ENCODE results near the gene DLX1. TPM values are rescaled to one million over a fixed set of nuclear protein-coding genes. Genes with fewer than 3 reads are reported as not detected.

Gene DLX1
- total and polyA plus RNA-seq, 4 donors: 0.14 to 0.61 (median 0.29) TPM; not detected in 1

DNA sequence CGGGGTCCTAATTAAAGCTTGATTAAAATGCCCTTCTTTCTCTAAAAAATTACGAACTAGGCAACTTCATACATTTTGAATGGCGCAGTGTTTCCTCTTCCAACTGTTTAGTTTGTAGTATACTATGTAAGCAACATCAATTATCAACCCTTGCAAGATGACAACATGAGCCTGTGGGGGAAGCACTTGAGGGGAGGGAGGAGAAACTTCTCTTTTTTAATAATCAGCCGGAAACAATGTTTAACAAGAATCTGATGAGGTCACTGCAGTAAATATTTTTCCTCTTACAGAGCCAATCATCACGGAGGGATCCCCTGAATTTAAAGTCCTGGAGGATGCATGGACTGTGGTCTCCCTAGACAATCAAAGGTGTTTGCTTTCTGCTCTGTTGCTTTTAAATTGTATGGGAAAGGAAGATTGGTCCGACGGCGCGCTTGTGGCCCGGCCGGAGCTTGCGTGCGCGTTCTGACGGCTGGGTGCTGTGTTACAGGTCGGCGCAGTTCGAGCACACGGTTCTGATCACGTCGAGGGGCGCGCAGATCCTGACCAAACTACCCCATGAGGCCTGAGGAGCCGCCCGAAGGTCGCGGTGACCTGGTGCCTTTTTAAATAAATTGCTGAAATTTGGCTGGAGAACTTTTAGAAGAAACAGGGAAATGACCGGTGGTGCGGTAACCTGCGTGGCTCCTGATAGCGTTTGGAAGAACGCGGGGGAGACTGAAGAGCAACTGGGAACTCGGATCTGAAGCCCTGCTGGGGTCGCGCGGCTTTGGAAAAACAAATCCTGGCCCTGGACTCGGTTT is 5.3 kb upstream of the DLX1 start:
- peaks cover 86% of the 10 kb centered on the region for H3K27me3 ChIP-seq (ENCODE audit: control insufficient read depth, insufficient read depth, low read length)
- peaks cover 28% of the 10 kb centered on the region for H3K4me1 ChIP-seq (ENCODE audit: control insufficient read depth, insufficient read depth, low read length)
- H3K27ac ChIP-seq (ENCODE audit: low read depth, low read length): no peak overlapping the region
- DNase-seq (ENCODE audit: low read depth in 4 of 6, low spot score in 6 of 6): peak in 2 of 6 donors; percentile 7 to 14
- no peaks in the 10 kb centered on the region for H3K36me3 ChIP-seq (ENCODE audit: control insufficient read depth, insufficient read depth, low read length)
- no peak overlapping the region for H3K4me3 ChIP-seq (ENCODE audit: low read depth, low read length)
- H3K9me3 ChIP-seq (ENCODE audit: control insufficient read depth, insufficient read depth, low read length): no peaks in the 10 kb centered on the region
- 5% methylated on average over 29 of the region's 38 CpGs for WGBS (ENCODE audit: insufficient coverage)

DNA sequence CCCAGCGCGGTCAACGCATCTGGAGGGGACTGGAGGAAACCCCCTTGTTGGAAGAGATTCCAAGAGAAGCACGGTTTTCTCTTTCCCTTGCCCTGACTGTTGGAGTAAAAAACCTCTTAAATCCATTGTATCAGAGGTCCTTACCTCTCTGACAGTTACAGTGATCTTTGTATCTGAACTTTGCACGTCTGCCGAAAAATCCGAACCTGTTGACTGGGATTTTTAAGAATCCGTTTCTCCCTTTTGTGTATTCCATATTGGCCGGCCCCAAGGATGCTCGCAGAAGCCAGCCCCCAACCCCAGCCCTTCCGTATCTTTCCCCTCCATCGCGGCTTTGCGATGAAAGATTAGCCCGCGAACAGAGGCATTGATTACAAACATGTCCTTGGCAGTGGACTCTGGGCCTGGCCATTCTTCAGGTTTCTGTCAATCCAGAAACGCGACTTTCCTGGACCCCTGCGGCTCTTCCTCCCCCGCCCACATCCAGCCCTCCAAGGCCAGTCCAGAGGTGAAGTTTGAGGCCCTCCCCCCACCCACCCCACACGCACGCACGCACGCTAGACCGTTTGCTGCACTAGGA is 4.6 kb upstream of the DLX1 start:
- Histone ChIP-seq H3K27ac (ENCODE audit: low read depth, low read length) (no peak overlapping the region), H3K4me1 (ENCODE audit: control insufficient read depth, insufficient read depth, low read length) (peaks cover 34% of the 10 kb centered on the region), H3K36me3 (ENCODE audit: control insufficient read depth, insufficient read depth, low read length) (no peaks in the 10 kb centered on the region), H3K9me3 (ENCODE audit: control insufficient read depth, insufficient read depth, low read length) (no peaks in the 10 kb centered on the region), H3K4me3 (ENCODE audit: low read depth, low read length) (no peak overlapping the region), H3K27me3 (ENCODE audit: control insufficient read depth, insufficient read depth, low read length) (peaks cover 88% of the 10 kb centered on the region)
- WGBS (ENCODE audit: insufficient coverage): 2% methylated on average over 24 of the region's 25 CpGs
- peak in 2 of 6 donors; percentile 13 to 22 for DNase-seq (ENCODE audit: low read depth in 4 of 6, low spot score in 6 of 6)

DNA sequence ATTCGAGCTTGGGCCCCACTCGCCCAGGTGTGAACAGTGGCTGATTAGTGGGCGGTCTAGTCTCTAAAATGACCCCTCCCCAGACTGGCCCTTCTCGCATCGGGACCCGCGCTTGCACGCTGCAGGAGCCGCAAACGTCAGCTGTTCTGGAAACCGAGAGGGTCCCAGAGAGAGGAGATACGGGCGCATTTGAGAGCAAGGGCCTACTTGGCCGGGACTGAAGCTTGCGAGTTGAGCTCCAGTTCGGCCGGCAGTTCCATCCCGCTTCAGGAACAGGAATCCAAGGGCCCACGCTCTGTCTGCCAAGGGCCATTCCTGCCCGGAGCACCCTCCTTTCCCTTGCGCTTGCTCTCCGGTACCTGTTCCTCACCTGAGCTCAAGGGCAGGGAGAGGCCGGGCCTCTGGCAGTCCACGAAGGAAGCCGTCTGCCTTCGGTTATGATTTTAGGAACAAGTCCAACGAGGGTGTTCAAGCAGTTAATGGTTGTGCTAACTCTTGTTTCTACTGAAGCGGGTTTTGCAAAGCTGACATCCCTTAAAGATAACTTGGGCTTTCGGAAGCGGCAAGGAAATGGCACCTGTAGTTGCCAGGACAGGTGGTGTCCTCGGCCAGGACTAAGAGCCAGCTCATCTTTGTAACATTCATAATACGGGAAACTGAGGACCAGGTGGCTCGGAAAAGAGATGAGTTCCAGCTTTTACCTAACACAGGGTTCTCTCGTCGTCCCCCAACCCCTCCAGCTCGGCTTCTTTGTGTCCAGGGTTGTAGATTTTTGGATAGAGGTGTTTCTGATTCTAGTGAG is 3.9 kb upstream of the DLX1 start:
- no peaks in the 10 kb centered on the region for H3K9me3 ChIP-seq (ENCODE audit: control insufficient read depth, insufficient read depth, low read length)
- H3K36me3 ChIP-seq (ENCODE audit: control insufficient read depth, insufficient read depth, low read length): no peaks in the 10 kb centered on the region
- H3K27ac ChIP-seq (ENCODE audit: low read depth, low read length): no peak overlapping the region
- DNase-seq (ENCODE audit: low read depth in 4 of 6, low spot score in 6 of 6): peak in 2 of 6 donors; percentile 9 to 21
- H3K4me1 ChIP-seq (ENCODE audit: control insufficient read depth, insufficient read depth, low read length): peaks cover 41% of the 10 kb centered on the region
- whole genome bisulfite sequencing (ENCODE audit: insufficient coverage): 2% methylated on average over 33 of the region's 36 CpGs
- H3K4me3 ChIP-seq (ENCODE audit: low read depth, low read length): no peak overlapping the region
- peaks cover 93% of the 10 kb centered on the region for H3K27me3 ChIP-seq (ENCODE audit: control insufficient read depth, insufficient read depth, low read length)

DNA sequence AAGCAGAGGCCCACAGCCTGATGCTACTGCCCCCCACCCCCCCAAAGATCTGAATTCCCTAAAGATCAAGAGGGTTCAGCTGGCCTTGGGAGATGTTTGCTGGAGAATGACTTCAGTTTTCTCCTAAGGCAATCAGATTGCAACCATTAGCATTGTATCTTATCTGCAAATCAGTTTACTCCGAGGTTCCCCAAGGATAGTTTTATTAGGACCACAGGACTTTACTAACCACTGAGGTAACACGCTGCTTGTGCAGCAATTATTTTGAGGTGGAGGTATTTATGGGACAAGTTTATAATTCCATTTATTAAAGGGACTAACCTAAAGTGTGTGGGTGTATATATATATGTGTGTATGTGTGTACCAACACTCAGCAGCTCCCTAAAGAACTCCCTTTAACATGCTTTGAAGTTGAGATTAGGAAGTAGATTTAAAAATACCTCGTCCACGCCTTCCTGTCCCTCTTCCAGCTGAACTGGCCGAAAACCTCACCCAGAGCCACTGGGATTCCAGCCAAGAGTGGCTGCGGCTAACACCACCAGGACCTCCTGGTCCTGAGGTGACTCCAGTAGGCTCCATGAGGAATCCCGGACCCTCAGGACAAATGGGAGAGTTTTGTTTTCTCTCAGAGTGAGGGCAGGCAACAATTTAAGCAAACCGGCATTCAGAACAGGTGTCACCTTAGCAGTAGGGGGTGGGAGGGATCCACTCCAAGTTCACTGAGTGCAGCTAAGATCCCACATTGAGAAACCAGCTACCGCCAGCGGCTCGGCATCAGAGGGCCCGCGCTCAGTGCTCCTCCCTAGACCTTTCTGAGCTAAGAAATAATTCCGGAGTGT is 3.0 kb upstream of the DLX1 start:
- no peaks in the 10 kb centered on the region for H3K36me3 ChIP-seq (ENCODE audit: control insufficient read depth, insufficient read depth, low read length)
- peaks cover 98% of the 10 kb centered on the region for H3K27me3 ChIP-seq (ENCODE audit: control insufficient read depth, insufficient read depth, low read length)
- H3K4me1 ChIP-seq (ENCODE audit: control insufficient read depth, insufficient read depth, low read length): peaks cover 50% of the 10 kb centered on the region
- H3K27ac ChIP-seq (ENCODE audit: low read depth, low read length): no peak overlapping the region
- no peaks in the 10 kb centered on the region for H3K9me3 ChIP-seq (ENCODE audit: control insufficient read depth, insufficient read depth, low read length)
- DNase-seq (ENCODE audit: low read depth in 4 of 6, low spot score in 6 of 6): peak in 1 of 6 donors; percentile 29
- H3K4me3 ChIP-seq (ENCODE audit: low read depth, low read length): no peak overlapping the region
- 2% methylated on average over 10 of the region's 14 CpGs for WGBS (ENCODE audit: insufficient coverage)

DNA sequence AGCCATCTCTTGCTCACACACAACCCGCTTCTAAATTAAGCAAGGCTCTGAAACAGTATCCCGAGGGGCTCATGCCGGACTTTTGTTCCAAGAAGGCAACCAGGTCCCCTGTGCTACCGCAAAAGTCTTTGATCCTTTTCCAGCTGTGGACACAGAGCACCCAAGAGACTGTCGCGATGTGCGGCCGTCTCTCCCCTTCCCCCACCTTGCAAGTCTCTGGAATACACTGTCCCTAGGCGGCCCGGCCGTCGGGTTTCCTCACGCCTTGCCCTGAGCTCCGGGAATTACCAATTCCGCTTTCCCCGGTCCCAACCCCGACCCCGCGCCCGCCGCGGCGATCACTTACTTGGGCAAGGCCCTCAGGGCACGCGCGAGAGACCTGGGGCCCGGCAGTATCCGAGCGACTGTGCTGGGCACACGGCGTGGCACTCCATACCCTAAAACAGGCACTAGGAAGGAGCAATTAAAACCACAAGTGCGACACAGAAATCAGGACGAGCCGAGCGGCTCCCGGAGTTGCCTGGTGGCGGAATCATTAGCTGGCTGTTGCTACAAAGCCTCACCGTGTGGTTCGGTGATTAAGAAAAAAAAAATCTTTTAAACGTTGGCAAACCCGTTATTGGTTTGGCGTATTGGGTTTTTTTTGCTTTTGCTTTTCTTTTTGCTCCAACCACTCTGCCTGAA is 2.2 kb upstream of the DLX1 start:
- peaks cover 56% of the 10 kb centered on the region for H3K4me1 ChIP-seq (ENCODE audit: control insufficient read depth, insufficient read depth, low read length)
- no peak overlapping the region for H3K4me3 ChIP-seq (ENCODE audit: low read depth, low read length)
- no peaks in the 10 kb centered on the region for H3K36me3 ChIP-seq (ENCODE audit: control insufficient read depth, insufficient read depth, low read length)
- H3K27me3 ChIP-seq (ENCODE audit: control insufficient read depth, insufficient read depth, low read length): peaks cover 100% of the 10 kb centered on the region
- WGBS (ENCODE audit: insufficient coverage): under 1% methylated on average over 42 of the region's 42 CpGs
- H3K9me3 ChIP-seq (ENCODE audit: control insufficient read depth, insufficient read depth, low read length): no peaks in the 10 kb centered on the region
- DNase-seq (ENCODE audit: low read depth in 4 of 6, low spot score in 6 of 6): peak in 2 of 6 donors; percentile 7 to 53
- H3K27ac ChIP-seq (ENCODE audit: low read depth, low read length): no peak overlapping the region

DNA sequence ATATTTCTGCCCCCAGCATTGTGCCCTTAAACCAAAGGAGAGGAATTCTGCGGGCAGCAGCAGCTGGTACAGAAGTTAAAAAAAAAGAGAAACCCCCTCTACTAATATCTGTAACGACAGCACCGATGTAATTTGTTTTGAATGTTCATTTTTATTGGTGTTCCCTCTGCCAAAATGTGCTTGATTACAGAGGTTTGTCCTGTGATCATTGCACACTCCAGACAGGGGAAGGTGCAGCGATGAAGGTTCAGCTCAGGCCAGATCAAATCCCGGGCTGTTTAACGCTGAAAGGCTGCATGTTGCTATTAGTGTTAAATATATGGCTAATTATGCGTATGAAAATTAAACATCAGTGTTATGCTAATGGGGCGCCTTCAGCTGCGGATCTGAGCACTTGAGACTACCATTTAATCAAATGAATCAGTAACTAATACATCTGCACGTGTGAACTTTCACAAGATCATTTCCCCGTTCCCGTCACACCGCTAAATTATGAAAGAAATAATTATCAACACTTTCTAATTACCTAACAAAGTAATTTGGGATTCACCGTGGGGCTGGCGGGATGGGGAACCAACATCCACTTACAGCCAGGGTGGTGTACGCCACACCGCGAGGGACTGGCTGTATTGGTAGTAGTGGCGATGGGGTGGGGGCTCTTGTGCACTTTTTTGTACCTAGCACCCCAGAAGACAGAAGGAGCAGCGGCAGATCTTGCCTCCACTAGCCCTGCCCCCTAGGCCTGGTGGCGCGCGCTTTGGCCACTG is 1.5 kb upstream of the DLX1 start:
- no peaks in the 10 kb centered on the region for H3K9me3 ChIP-seq (ENCODE audit: control insufficient read depth, insufficient read depth, low read length)
- H3K4me1 ChIP-seq (ENCODE audit: control insufficient read depth, insufficient read depth, low read length): peaks cover 62% of the 10 kb centered on the region
- H3K36me3 ChIP-seq (ENCODE audit: control insufficient read depth, insufficient read depth, low read length): no peaks in the 10 kb centered on the region
- no peak overlapping the region for H3K4me3 ChIP-seq (ENCODE audit: low read depth, low read length)
- no peak overlapping the region for H3K27ac ChIP-seq (ENCODE audit: low read depth, low read length)
- peak in 2 of 6 donors; percentile 54 to 60 for DNase-seq (ENCODE audit: low read depth in 4 of 6, low spot score in 6 of 6)
- peaks cover 100% of the 10 kb centered on the region for H3K27me3 ChIP-seq (ENCODE audit: control insufficient read depth, insufficient read depth, low read length)
- 4% methylated on average over 16 of the region's 23 CpGs for WGBS (ENCODE audit: insufficient coverage)

DNA sequence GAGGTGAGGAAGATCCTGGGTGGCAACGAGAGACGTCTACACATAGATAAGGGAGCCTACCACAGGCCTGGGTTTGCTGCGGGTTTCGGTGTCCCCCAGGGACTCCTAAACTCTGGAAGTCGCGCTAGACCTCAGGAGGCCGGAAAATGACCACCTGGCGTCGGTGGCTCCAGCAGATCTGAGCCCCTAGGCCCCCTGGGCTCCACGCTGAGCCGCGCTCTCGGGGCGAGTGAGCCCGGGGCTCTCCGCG is 987 bp upstream of the DLX1 start:
- no peak overlapping the region for H3K4me3 ChIP-seq (ENCODE audit: low read depth, low read length)
- no peak overlapping the region for H3K27ac ChIP-seq (ENCODE audit: low read depth, low read length)
- H3K9me3 ChIP-seq (ENCODE audit: control insufficient read depth, insufficient read depth, low read length): no peaks in the 10 kb centered on the region
- H3K4me1 ChIP-seq (ENCODE audit: control insufficient read depth, insufficient read depth, low read length): peaks cover 62% of the 10 kb centered on the region
- no peak for DNase-seq (ENCODE audit: low read depth in 4 of 6, low spot score in 6 of 6)
- 1% methylated on average over 17 of the region's 17 CpGs for WGBS (ENCODE audit: insufficient coverage)
- H3K36me3 ChIP-seq (ENCODE audit: control insufficient read depth, insufficient read depth, low read length): no peaks in the 10 kb centered on the region
- peaks cover 100% of the 10 kb centered on the region for H3K27me3 ChIP-seq (ENCODE audit: control insufficient read depth, insufficient read depth, low read length)

DNA sequence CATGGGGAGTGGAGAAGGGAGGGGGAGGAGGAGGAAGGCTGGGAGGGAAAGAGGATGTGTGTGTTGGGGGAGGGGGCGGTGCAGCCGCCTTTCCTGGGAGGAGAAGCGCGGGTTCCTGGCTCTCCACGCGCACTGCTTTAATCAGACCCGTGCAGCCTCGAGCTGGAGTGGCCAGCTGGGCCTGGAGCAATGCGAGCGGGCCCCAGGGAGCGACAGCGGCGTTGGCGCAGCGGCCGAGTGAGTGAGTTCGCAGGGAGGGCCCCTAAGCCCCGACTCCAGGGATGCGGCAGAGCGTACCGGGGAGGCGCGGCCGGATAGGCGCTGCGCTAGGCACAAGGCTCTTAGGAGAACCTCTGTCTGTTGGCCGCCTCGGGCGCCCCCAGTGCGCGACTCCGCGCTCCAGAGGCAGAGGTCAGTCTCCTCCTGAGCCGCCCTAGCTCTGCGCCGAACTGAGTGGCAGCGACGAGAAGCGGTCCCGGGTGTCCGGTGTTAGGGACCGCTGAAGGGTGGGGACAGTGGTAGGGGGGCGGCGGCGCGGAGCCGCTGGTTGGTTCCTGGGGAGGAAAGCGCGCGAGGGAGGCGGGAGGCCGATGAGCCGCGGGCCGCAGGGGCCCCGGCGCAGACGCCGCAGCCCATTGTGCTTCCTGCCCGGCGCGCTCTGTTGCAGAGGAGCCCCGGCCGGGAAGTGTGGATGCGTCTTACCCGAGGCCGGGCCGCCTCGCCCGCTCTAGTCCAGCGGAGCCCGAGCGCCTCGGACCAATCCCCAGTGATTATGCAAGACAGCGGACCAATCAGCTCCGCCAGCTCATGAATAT is 455 bp upstream of the DLX1 start:
- Histone ChIP-seq H3K27ac (ENCODE audit: low read depth, low read length) (no peak overlapping the region), H3K36me3 (ENCODE audit: control insufficient read depth, insufficient read depth, low read length) (no peaks in the 10 kb centered on the region), H3K27me3 (ENCODE audit: control insufficient read depth, insufficient read depth, low read length) (peaks cover 100% of the 10 kb centered on the region), H3K4me3 (ENCODE audit: low read depth, low read length) (peak overlapping the region; percentile 33), H3K4me1 (ENCODE audit: control insufficient read depth, insufficient read depth, low read length) (peaks cover 62% of the 10 kb centered on the region), H3K9me3 (ENCODE audit: control insufficient read depth, insufficient read depth, low read length) (no peaks in the 10 kb centered on the region)
- DNase-seq (ENCODE audit: low read depth in 4 of 6, low spot score in 6 of 6): peak in 3 of 6 donors; percentile 61 to 94 (median 84)
- WGBS (ENCODE audit: insufficient coverage): under 1% methylated on average over 76 of the region's 76 CpGs

Measured in spinal cord (tissue), 10 donors.